Thoracic aorta (tissue), 2 donors: ENCODE measurements around the gene FBXW2. TPM values are rescaled to one million over a fixed set of nuclear protein-coding genes. Genes with fewer than 3 reads are reported as not detected.

Source experiments
- ATAC-seq: fragments of 150-250 bp; one replicate; pipeline ENCODE4 v1.8.0; 2017; ENCODE audit warnings: low read depth; ENCODE audit not compliant: insufficient number of reproducible peaks, low FRiP score
- DNase-seq: peaks from one replicate; pipeline ENCODE4 v3.0.0-alpha.2; 2020; ENCODE audit warnings: low spot score
- H3K27ac ChIP-seq, 2 donors: fragments of 200-600 bp; sonication (generic); 1 replicate in 1 of 2; 2 replicates in 1 of 2; pipeline ENCODE4 v1.5.1; 2016; ENCODE audit warnings: mild to moderate bottlenecking in 2 of 2, moderate library complexity in 2 of 2
- H3K27me3 ChIP-seq: fragments of 200-600 bp; sonication (generic); replicated peaks from 2 replicates; pipeline ENCODE4 v1.6.0; 2016; ENCODE audit warnings: mild to moderate bottlenecking; ENCODE audit not compliant: insufficient read depth
- H3K36me3 ChIP-seq: fragments of 200-600 bp; sonication (generic); one replicate; pipeline ENCODE4 v1.5.1; 2016
- H3K4me1 ChIP-seq, 2 donors: fragments of 200-600 bp; sonication (generic); 1 replicate in 1 of 2; 2 replicates in 1 of 2; pipeline versions ENCODE4 v1.5.1 to v1.6.0; 2016; ENCODE audit warnings: low read depth in 2 of 2, mild to moderate bottlenecking in 1 of 2; ENCODE audit not compliant: control insufficient read depth in 1 of 2
- H3K4me3 ChIP-seq: fragments of 200-600 bp; sonication (generic); 2 replicates; pipeline ENCODE4 v1.5.1; 2016; ENCODE audit warnings: mild to moderate bottlenecking
- H3K9me3 ChIP-seq: fragments of 200-600 bp; sonication (generic); 2 replicates; pipeline ENCODE4 v1.5.1; 2016
- total RNA-seq, 2 donors: library from RNA; depleted of rRNA; stranded (reverse); fragments of >200 nt; gene quantifications; one replicate each; pipeline versions ENCODE4 v1.1.0 to v1.2.3, GENCODE V29; 2016
- TF ChIP-seq, protein P1 (sequence below): fragments of 200-600 bp; sonication (generic); IDR thresholded peaks from one replicate; pipeline ENCODE4 v1.5.1; 2019; ENCODE audit warnings: antibody characterized with exemption

Gene FBXW2
- total RNA-seq, 2 donors from 2014 or later, result 41.7 to 79.7 TPM

DNA sequence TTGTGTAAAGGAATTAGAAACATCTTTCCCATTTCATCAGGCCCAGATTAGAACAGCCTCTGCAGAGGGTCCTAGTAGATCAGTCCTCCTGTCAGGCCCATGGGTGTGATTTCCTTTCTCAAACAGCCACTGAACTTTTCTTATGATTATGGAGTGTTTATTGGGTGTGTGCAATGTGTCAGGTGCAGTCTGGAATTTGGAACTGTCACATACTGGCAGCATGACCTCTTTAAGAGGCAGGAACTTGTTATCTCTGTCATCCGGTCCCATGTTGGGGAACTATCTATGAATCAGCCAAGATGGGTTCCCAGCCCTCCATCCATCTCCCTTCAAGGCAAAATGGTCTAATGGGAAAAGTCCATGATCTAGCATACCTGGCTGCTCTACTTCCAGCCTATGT is 67.3 kb downstream of the FBXW2 start:
- no peak overlapping the region for H3K27ac ChIP-seq
- no peaks in the 10 kb centered on the region for H3K27me3 ChIP-seq
- ATAC-seq (no peak), DNase-seq (no peak)
- no peaks in the 10 kb centered on the region for H3K9me3 ChIP-seq
- no peak overlapping the region for H3K4me3 ChIP-seq
- no peaks in the 10 kb centered on the region for H3K36me3 ChIP-seq
- TF ChIP-seq, protein P1, sequence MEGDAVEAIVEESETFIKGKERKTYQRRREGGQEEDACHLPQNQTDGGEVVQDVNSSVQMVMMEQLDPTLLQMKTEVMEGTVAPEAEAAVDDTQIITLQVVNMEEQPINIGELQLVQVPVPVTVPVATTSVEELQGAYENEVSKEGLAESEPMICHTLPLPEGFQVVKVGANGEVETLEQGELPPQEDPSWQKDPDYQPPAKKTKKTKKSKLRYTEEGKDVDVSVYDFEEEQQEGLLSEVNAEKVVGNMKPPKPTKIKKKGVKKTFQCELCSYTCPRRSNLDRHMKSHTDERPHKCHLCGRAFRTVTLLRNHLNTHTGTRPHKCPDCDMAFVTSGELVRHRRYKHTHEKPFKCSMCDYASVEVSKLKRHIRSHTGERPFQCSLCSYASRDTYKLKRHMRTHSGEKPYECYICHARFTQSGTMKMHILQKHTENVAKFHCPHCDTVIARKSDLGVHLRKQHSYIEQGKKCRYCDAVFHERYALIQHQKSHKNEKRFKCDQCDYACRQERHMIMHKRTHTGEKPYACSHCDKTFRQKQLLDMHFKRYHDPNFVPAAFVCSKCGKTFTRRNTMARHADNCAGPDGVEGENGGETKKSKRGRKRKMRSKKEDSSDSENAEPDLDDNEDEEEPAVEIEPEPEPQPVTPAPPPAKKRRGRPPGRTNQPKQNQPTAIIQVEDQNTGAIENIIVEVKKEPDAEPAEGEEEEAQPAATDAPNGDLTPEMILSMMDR, result no peak
- H3K4me1 ChIP-seq, result peaks cover 7 to 10% of the 10 kb centered on the region in 2 donors

DNA sequence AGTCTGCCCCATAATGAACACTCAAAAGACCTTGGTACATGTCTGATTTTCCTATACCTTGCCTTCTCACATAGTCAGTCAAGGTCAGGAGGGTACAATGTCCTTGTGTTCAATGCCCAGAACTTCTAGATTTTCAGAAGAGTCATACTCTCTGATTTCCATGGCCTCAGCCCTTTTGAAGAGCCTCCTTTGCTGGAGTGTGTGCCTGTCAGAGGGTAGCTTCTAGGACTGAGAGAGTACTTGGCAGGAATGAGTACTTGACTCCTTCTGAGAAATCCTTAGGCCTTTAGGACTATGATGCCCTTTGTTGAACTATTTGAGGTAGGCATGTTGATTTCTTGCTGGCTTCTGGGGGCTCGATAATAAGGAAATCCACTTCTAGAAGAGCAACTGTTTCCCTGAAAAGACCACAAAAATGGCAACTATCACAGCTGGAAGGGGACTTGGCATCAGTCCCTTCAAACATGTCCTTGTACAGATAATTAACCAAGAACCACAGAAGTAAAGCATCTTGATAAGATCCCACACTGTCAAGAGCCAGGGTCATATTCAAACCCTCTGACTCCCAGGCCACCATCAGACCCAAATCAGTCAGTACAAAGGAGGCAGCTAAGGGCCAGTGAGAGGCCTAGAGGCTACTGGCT is 68.3 kb downstream of the FBXW2 start:
- Histone ChIP-seq H3K27ac (no peak overlapping the region), H3K9me3 (no peaks in the 10 kb centered on the region), H3K4me3 (no peak overlapping the region), H3K36me3 (no peaks in the 10 kb centered on the region), H3K4me1 (peaks cover 0 to 2% of the 10 kb centered on the region in 2 donors), H3K27me3 (no peaks in the 10 kb centered on the region)
- DNase-seq, result no peak
- ATAC-seq, result no peak
- TF ChIP-seq, protein P1, result no peak

DNA sequence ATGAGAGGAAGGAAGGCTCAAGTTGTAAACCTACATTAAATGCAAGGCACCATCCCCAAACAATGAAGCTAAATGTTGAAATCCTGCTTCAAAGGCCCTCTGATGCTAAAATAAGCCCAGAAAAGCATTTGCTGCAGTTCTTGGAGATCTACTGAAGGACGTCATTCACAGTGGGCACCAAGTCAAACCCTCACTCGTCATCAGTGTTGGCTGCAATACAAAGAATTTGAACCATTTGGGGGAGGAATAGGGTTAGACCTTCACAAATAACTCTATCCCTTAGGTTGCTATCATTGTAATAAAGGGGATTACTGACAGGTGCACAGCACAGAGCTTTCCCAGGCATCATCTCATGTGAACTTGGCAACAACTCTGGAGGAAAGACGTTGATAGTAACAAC is 69.7 kb downstream of the FBXW2 start:
- H3K27ac ChIP-seq, result no peak overlapping the region
- no peaks in the 10 kb centered on the region for H3K36me3 ChIP-seq
- ATAC-seq (peak; percentile 63), DNase-seq (no peak)
- no peaks in the 10 kb centered on the region for H3K4me1 ChIP-seq
- H3K4me3 ChIP-seq, result no peak overlapping the region
- no peaks in the 10 kb centered on the region for H3K27me3 ChIP-seq
- no peaks in the 10 kb centered on the region for H3K9me3 ChIP-seq
- TF ChIP-seq, protein P1, result no peak

- Histone ChIP-seq H3K27ac (no peak overlapping the region), H3K4me1 (peaks cover 0 to 2% of the 10 kb centered on the region in 2 donors), H3K36me3 (no peaks in the 10 kb centered on the region), H3K4me3 (no peak overlapping the region), H3K27me3 (no peaks in the 10 kb centered on the region), H3K9me3 (no peaks in the 10 kb centered on the region)
- no peak for ATAC-seq
- TF ChIP-seq, protein P1, result no peak
- DNase-seq, result no peak
Observed at GRCh38 chr9:120720404-120720803, 72.8 kb downstream of the FBXW2 start.

DNA sequence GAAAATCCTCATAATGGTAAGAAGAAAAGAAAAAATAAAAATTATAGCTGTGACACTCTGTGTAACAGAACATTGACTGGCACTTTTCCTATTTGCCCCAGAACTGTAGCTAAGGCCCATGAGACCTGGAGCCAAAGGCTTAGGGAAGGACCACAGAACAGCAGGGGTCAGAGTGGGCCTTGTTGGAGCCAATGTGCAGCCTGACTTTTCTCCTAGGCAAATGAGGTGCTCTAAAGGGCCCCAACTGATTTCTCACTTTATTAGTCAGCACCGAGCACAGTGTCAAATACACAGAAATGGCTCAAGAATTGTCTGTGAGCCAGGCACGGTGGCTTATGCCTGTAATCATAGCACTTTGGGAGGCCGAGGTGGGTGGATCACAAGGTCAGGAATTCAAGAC is 74.9 kb downstream of the FBXW2 start:
- no peaks in the 10 kb centered on the region for H3K27me3 ChIP-seq
- H3K4me3 ChIP-seq, result no peak overlapping the region
- ATAC-seq (no peak), DNase-seq (no peak)
- TF ChIP-seq, protein P1, result no peak
- no peaks in the 10 kb centered on the region for H3K36me3 ChIP-seq
- no peak overlapping the region for H3K27ac ChIP-seq
- H3K9me3 ChIP-seq, result no peaks in the 10 kb centered on the region
- peaks cover 0 to 11% of the 10 kb centered on the region in 2 donors for H3K4me1 ChIP-seq
